ENCODE data around the gene SHC3.

- TF ChIP-seq GATA2 (IDR thresholded peaks at IDR 0.05; ENCODE audit: low read depth, low read length) (no peak), GATA3 (IDR thresholded peaks at IDR 0.05; ENCODE audit: low read depth, low read length) (no peak)
Observed at GRCh38 chr9:88974641-88975040, 204.0 kb downstream of the SHC3 start.
